KOPT-K1 (cell line): ENCODE results near the gene TATDN2.

Experiments used
- H3K27ac ChIP-seq: fragments of 200-600 bp; sonication (generic); 2 replicates; pipeline ENCODE4 v1.5.1; 2016; ENCODE audit warnings: antibody characterized with exemption, mild to moderate bottlenecking, low read depth, low read length; ENCODE audit not compliant: poor library complexity, severe bottlenecking
- H3K36me3 ChIP-seq: fragments of 200-600 bp; sonication (generic); 2 replicates; pipeline ENCODE4 v1.5.1; 2017; ENCODE audit warnings: antibody characterized with exemption, mild to moderate bottlenecking, low read length, moderate library complexity; ENCODE audit not compliant: insufficient read depth
- H3K9me3 ChIP-seq: fragments of 200-600 bp; sonication (generic); 2 replicates; pipeline ENCODE4 v1.5.1; 2017; ENCODE audit warnings: antibody characterized with exemption, low read length, mild to moderate bottlenecking; ENCODE audit not compliant: insufficient read depth, poor library complexity, severe bottlenecking

The TATDN2 gene

GRCh38 chr3:10321630-10322351, 73.5 kb downstream of the TATDN2 start:
- H3K27ac ChIP-seq = no peak overlapping the region
- no peaks in the 10 kb centered on the region for H3K9me3 ChIP-seq
- peaks cover 26% of the 10 kb centered on the region for H3K36me3 ChIP-seq

GRCh38 chr3:10322352-10322710, 74.1 kb downstream of the TATDN2 start:
- peaks cover 20% of the 10 kb centered on the region for H3K36me3 ChIP-seq
- no peaks in the 10 kb centered on the region for H3K9me3 ChIP-seq
- no peak overlapping the region for H3K27ac ChIP-seq

GRCh38 chr3:10327592-10327991, 79.3 kb downstream of the TATDN2 start:
- no peaks in the 10 kb centered on the region for H3K9me3 ChIP-seq
- H3K36me3 ChIP-seq = no peaks in the 10 kb centered on the region
- no peak overlapping the region for H3K27ac ChIP-seq

GRCh38 chr3:10328460-10329071, 80.3 kb downstream of the TATDN2 start:
- Histone ChIP-seq H3K36me3 (no peaks in the 10 kb centered on the region), H3K9me3 (no peaks in the 10 kb centered on the region), H3K27ac (no peak overlapping the region)

GRCh38 chr3:10329495-10330015, 81.3 kb downstream of the TATDN2 start:
- no peak overlapping the region for H3K27ac ChIP-seq
- no peaks in the 10 kb centered on the region for H3K36me3 ChIP-seq
- no peaks in the 10 kb centered on the region for H3K9me3 ChIP-seq

- no peaks in the 10 kb centered on the region for H3K9me3 ChIP-seq
- H3K36me3 ChIP-seq = no peaks in the 10 kb centered on the region
- H3K27ac ChIP-seq = no peak overlapping the region
Observed at GRCh38 chr3:10330319-10330718, 82.1 kb downstream of the TATDN2 start.
